HUDEP-2 (cell line): Measurements from ENCODE around the gene NRP1.
"Not testable (repeated sequence)": the region's sequence is repeated elsewhere in the genome, so short reads cannot be mapped to it uniquely, and the experiment has no call there.

Source experiments
- DNase-seq, 76 experiments: peaks; one replicate each; lab custom pipeline; 2025; ENCODE audit not compliant: unreplicated experiment in 76 of 76; lab: John Stamatoyannopoulos, UW

Gene NRP1

DNA sequence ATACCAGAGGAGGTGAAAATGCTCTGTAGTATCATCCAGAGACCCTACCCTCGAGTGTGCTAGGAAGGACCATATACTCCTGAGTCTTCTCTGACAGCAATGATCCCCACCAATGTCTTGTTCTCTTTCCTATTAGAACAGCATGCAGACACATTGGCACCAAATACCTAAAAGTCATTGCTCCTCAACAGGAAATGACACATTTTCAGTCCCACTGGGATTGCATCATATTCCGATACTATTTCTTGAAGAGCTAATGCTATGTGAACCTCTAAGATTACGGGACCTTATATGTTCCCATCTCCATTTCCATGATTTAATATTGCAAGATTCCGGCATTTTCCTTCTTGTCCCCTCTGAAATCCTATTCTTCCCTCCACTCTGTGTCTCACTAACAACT is 177.4 kb downstream of the NRP1 start:
- no peak for DNase-seq

DNA sequence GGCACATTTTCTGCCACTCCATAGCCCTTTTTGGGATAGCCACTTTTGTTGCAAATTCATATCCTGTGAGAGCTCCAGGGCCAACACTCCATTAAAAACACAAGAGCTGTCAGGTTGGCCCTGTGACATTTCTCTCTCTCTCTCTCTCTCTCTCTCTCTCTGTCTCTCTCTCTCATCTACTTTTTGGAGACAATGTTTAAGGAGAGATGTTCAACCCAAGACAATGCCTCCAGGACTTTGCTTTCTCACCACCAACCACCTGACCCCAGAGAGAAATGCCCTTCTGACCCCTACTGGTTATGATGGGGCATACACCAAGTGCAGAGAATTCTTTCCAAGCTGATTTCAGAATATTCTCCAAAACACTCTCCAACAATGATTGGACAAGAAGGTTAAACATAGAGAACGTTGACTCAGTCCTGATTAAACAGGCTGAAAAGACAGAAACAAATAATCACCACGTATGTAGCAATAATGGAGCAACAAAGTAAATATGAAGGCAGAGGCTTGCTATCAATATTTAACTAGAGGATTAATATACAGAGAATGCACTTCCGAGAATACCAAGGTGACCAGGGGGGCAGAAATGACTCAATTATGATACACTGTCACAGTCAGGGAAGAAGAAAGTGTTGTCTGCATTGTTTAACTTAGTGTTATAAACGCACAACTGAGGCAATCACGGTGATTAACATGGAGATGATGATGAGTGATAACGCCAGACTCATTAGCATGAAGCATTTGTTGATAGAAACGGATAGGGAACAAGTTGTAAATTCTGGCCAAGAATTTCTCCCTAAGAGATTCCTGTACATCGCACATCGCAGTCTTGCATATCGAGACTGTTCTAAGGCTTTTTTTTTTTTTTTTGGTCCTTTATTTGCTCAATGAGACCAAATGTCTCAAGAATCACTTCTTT is 178.5 kb downstream of the NRP1 start:
- peak in 12 of 76 experiments; percentile 2 to 41 (median 14) for DNase-seq

DNA sequence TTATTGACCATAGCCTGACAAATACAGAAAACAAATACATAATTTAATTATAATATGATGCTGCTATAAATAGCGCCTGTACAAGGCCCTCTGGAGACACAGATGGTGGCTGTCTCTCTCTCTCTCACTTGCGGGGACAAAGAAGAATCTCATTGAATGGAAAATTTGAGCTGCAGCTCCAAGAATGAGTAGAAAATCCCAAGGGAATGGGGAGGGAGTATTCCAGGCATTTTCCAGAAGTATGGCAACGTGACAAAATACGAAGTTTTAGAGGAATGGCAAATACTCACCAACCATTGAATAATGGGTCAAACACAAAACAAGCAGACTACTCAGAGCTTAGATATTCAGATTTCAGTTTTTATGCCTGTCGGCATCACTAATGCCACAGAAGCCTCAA is 179.9 kb downstream of the NRP1 start:
- DNase-seq = no peak

DNA sequence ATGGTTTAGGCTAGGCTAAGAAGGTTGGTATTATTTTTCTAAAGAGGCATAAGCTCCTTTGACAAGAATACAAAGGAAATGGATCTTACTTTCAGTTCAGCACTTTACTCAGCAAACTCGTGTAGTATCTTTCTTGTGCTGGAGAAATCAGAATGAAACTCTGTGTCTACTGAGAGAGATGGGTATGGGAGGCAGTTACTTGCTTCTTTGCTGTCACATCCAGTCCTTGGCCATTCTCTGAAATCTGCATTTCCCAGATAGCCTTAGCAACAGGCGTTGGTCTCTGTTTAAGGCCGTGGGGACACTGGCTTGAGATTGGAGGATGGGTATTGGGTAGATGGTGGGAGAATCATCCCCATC is 180.5 kb downstream of the NRP1 start:
- no peak for DNase-seq

DNA sequence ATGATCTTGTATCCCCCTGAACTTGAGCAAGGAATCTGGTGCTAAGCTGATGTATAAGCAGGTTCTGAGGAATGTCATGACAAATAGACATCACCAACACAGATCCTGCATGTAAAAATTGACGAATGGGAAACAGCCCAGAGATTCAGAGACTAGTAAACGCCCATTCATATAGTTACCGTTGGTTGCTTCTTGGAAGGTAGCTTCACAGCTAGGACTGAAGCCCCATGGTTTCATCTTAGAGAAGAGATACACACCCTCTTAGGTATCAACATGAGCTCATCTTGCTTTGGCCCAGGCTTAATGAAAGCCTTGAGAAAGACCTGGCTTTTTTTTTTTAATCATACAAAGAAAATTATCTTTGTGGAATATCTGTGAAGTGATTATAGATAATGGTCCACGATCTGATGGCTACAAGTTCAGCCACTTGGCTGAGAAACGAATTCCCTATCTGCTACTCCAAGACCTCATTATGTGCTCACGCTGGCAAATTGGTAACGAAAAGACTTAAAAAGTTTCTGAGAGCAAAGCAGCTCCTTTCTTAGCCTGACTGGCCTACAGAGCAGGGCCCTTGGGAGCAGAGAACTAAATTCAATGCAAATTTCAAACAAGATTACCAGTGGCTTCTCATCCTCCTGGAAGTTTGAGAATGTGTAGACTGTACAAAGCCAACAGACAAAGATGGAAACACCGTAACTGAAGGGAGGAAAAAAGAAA is 181.1 kb downstream of the NRP1 start:
- no peak for DNase-seq

DNA sequence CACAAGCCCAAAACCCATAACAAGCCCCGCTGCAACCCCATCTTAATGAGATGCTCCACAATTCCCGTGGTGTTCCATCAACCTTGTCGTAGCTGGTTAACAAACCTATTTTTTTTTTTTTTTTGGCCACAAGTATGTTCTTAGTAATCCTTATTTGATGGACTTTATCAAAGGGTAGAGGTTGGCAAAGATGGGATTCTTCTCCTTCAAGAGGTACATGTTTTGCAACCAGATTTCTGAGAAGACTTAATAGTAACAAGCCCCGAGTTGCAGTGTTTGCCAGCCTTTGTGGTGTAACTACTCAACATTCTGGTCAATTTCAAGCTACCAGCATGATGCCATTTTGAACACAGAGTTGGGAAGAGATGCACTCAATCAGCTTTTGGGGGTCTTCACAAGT is 181.7 kb downstream of the NRP1 start:
- DNase-seq = no peak

DNA sequence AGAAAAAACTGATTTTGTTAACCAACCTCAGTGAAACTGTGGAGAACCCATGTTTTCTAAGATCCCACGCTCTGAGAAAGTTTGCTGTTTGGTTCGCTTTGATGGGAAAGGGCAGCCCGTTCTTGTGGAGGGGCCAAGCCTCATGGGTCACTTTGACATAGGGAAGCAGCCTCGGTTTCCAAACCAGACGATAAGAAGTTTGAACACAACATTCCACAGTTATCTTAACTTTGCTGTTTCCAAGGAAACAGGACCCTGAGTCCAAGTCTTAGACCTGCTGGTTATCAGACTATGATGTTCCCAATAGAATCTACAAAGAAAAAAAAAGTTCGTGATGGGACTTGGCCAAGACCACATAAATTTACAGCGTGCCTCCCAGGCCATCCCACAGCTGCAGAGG is 182.3 kb downstream of the NRP1 start:
- DNase-seq = no peak

DNA sequence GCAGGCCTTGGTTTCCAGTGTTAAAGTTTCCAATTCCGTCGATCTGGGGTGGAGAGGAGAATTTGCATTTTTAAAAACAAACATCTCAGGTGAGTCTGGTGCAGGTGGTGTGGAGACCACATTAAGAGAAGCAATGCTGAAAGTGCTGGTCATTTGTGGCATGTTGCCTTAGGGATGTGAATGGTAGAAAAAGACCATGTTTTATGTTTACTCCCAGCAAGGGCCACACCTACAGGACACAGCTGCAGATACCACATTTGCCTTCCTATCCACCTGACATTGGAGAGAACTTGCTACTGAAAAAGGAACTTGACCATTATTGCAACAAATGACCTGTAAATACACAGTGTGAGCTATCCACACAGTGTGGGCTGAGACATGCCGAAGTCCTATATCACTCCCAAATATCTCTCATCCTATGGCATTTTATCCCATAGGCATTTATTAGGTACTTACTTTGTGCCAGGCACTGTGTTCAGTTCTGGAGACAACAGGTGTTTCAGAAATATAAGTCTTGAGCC is 183.1 kb downstream of the NRP1 start:
- DNase-seq = no peak

DNA sequence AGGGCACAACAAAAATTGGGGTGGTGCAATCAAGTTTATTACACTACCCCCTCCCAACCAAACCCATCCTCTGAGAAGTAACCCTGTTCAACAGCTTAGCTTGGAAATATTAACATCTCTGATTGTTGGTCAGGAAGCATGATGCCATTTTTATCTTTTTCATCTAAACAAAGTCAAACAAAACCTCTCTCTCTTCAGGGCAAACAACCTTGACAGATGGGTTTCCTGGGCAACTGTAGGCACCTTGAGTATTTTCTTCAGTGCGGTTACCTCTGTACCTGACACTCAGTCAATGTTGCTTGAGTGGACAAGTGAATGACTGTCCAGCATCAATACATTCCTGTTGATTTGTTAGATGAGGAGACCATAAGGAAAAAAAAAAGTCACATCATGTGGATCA is 183.6 kb downstream of the NRP1 start:
- no peak for DNase-seq

DNA sequence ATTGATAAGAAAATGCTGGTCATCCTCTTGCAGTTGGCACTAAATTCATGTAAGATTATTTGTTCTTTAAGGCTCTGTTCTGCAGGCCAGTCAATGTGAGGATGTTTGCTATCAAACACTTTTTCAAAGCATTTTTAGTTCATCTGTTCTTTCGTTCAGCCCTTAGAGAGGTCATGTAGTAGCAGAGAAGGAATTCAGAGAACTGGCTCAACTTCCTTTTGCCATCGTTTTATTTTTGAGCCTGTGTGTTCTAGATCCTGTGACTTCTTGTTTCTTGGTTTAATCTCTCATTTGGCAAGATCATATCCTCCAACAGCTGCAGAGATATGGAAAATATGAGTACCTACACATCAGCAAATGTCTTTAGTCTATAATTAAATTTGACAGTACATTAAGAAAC is 184.3 kb downstream of the NRP1 start:
- no peak for DNase-seq

DNA sequence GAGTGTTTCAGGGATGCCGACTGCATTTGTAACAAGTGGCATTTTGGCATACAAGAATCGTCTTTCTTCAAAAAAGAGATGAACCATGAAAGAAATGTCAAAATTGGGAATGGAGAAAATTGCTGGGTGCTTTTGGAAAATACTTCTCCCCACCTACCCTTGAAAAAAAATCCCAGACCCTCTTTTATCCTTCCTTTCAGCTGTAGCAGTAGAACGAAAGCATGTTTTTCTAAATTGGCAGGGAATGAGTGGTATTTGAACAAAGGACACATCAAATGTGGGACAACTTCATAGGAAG is 187.5 kb downstream of the NRP1 start:
- no peak for DNase-seq

DNA sequence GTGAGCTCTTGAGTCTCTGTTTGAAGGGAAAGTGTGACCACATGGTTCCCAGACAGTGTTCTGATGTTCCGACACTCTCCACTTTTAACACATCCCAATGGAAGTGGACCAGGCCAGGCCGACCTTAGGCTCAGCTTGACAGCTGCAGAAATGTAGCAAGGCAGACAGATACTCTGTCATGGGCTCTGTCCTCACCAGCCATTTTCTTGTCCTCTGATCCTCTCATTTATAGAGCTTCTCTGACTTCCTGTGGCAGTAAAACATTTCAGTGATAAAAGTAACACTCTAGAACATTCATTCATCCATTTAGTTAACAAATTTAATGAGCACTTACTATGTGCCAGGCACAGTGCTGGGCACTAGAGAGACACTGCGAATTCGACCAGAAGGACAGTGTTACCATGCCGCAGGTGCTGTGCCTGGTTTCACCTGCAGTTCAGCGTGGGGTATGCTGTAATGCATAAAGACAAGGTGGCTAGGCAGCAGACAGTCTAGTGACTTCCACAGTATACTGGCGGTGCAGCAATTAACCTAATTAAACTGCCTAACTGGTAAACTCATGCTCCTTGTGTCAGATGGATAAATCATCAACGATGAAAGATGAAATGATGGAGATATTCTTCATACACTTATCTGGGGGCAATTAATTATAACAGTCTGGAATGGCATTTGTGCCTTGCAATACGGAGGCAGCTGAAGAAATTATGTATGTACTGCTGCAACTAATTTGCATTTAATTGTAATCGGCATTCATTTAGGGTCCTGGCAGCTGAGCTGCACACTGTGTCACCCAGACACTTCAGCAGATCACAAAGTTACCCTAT is 188.1 kb downstream of the NRP1 start:
- no peak for DNase-seq

DNA sequence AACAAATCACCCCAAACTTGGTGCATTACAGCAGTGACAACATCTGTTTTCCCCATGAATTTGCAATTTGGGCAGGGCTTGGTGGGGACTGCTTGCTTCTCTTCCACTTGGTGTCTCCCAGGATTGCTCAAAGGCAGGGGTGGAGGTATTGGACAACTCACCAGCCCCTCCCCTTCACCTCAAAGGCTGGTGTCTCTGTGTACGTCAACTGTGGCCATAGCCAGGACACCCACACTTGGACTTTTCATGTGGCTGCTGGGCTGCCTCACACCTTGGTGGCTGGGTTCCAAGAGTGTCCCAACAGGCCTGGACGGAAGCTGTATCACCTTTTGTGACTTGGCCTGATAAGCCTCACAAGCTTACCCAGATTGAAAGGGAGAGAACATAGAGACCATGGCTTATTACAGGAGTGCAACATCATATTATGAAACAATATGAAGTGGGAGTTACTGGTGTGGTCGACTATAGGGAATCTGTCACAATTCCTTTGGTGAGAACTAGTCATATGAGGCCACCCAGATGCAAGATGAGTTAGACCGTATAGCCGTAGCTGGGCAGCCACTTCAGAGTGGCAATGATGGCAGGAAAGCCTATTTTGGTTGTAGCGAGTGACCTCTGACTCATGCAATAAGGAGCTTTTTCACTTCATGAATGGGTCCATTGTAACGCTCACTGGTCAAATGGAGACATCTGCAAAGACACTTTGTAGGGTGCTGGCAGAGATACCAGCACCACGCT is 188.8 kb downstream of the NRP1 start:
- no peak for DNase-seq

DNA sequence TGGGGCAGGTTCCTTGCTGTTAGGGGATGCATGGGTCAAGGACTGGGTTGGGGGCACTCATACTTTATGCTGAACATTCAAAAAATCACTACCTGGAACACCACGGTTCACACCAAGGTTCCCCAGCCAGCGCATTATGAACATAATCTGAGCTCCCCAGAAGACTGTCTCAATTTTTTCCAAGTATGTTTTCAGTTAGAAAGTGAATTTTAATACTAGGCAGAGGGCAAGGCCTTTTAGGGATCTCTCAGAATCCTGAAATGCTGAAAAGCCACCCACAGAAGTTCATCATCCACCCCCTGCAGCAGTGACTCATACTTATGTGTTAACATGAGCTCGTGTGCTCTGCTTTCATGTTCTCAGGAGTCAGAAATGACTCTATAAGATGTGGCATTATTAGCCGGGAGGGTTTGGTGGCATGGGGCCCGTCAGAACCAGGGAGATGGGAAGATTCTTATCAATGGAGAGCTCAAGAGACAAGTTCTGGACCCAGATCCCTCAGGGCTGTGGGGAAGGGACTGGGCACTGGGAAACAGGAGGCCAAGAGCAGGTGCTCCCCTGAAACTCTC is 191.2 kb downstream of the NRP1 start:
- no peak for DNase-seq

DNA sequence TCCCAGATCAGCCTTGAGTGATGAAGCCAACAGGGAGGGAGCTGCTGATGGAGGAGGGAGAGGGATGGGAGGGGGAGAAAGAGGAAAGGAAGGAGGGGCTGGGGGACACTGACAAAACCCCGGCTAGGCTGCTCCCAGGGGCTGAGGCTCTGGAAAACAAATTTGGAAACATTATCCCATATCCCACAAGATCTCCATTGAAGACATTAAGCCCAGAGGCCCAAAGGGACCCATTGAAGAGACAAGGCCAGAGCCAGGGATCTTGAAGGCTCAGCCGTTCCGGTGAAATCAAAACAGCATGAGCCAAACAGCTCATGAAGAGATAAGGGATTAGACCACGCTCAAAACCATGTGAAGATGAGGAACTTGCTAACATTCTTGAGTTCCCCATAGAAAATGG is 192.2 kb downstream of the NRP1 start:
- no peak for DNase-seq

DNA sequence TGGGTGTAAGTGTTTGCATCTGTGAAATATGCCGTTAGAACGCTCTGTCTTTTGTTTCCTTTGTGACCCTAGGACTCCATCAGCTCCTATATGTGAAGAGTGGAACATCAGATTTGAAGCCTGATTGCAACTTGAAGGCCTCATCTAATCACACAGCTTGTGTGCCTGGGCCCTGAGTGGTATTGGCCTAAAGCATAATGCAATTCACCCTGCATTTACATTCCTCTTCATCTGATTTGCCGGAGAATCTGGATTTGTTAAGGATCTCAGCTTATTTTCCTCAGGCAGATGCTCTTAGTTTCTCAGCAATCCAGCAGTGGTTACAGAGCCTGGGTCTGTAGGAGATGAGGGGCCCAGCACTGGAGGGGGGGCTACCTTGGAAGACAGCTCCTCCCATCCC is 193.2 kb downstream of the NRP1 start:
- DNase-seq = no peak

DNA sequence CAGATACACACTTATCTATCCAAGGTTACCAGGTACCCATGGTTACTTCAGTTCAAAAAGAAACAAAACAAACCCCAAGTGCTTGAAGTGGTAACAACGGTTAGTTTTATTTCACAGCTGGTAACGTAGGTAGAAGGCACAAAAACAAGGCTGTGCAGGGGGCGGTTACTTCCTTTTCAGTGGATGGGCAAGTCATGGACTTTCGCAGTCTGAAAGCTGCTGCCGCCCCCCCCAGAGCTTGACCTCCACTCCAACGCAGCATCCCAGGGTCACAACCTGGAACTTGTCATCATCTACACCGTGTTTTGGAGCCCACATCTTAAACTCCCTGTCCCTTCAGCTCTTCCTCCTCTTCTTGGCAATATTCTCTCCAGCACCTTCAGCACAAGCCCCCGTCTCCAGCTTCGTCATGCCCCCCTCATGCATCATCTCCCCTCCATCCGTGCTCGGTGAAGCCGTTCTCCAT is 195.3 kb downstream of the NRP1 start:
- no peak for DNase-seq

DNA sequence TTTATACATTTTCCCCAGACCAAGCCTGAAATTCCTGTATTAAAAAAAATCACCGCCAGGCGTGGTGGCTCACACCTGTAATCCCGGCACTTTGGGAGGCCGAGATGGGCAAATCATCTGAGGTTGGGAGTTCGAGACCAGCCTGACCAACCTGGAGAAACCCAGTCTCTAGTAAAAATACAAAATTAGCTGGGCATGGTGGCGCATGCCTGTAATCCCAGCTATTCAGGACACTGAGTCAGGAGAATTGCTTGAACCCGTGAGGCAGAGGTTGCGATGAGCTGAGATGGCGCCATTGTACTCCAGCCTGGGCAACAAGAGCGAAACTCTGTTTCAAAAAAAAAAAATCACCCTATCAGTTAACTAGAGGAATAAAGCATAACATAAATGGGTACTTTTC is 195.8 kb downstream of the NRP1 start:
- DNase-seq = not testable (repeated sequence)

DNA sequence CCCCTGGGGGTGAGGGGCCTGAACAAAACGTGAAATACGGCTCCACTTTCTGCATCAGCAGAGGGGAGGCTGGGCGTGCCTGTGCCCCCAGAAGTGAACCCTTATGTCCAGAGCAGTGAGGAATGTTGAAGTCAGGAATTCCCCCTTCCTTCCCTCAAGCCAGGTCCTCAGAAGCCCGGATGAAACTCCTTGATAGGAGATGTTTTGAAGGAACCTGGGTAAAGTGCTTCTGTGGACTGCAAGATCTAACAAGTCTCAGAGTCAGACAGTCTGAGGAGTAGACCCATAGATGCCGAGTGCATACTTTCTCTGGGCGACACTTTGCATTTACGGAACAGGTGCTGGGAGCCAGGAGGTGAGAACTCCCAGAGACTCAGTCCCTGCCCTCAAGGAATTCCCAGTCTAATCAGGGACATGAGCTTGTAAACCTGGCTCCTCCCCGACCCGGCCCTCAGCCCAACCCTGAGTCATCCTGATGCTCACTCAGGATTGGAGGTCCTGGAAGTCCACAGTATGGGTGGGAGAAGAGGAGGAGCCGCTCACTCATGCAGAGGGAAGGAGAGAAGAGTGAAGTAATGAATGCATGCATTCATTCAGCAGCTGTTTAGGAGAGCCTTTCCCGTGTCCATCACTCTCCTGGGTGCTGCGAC is 197.0 kb downstream of the NRP1 start:
- DNase-seq = no peak

DNA sequence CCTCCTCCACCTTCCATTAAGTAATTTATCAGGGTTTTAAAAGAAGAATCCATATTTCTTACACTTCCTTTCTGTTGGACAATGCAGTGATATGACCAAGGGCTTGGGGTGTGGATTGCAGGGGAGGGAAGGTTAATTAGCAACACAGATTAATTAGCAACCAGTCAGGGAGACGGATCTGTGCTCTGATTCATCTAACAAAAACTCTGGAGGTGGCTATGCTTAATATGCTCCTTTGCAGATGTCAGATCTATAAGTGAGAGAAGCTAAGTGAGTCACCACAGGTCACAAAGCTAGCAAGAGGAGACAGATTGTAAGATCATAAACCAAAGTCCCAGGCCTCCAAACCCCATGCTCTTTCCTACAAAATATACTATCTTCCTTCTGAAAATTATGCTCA is 197.7 kb downstream of the NRP1 start:
- no peak for DNase-seq
